SK-MEL-5 (cell line): ENCODE data around the gene ADCY1. TPM values are rescaled to one million over a fixed set of nuclear protein-coding genes. Genes with fewer than 3 reads are reported as not detected.

Experiments used
- small RNA-seq, 2 experiments: library from RNA; depleted of rRNA; stranded (forward); fragments of <200 nt; gene quantifications; one replicate each; pipeline ENCODE3, GENCODE V24; 2014
- total RNA-seq: library from RNA; depleted of rRNA; stranded (reverse); fragments of >200 nt; shearing (Covaris generic); gene quantifications from 2 replicates; pipeline ENCODE4 v1.2.3, GENCODE V29; 2014

The ADCY1 gene
- total RNA-seq, 1 experiment from 2014 or later, result 39.9 TPM

Small RNA genes lying within 50 kb of the gene (small RNA-seq; reads per million reads assigned to genes)
- gene AC073325.2, result 0 reads per million in 2 experiments
